ENCODE results near the gene PARP9.
A peak's percentile ranks its signal among the peaks of the same experiment; 100 is the strongest.

PARP9 gene

GRCh38 chr3:122535964-122536631, 28.0 kb downstream of the PARP9 start:
- no peaks in the 10 kb centered on the region for H3K27me3 ChIP-seq (ENCODE audit: insufficient read depth, low read length, poor library complexity)
- no peaks in the 10 kb centered on the region for H3K9me3 ChIP-seq (ENCODE audit: insufficient read depth, low read length, severe bottlenecking)
- H2AFZ ChIP-seq (ENCODE audit: low read depth, low read length), result no peak overlapping the region
- no peak for TF ChIP-seq CTCF (IDR thresholded peaks at IDR 0.05; ENCODE audit: borderline replicate concordance, extremely low read depth, low read length, poor library complexity, severe bottlenecking)
- TF ChIP-seq EZH2 (IDR thresholded peaks at IDR 0.05; ENCODE audit: borderline replicate concordance, low read depth, low read length, severe bottlenecking), result no peak
- H3K4me1 ChIP-seq (ENCODE audit: insufficient read depth, low read length), result no peaks in the 10 kb centered on the region
- no peak overlapping the region for H3K27ac ChIP-seq (ENCODE audit: low read length)
- peaks cover 82% of the 10 kb centered on the region for H3K36me3 ChIP-seq (ENCODE audit: insufficient read depth, low read length)
- DNase-seq (no peak), ATAC-seq (ENCODE audit: insufficient read depth, low read depth) (no peak)
- H3K9ac ChIP-seq (ENCODE audit: low read depth, low read length), result no peak overlapping the region
- H3K4me3 ChIP-seq (ENCODE audit: low read depth in 1 of 2, low read length in 2 of 2), result no peak overlapping the region
- H3K79me2 ChIP-seq (ENCODE audit: insufficient read depth, low read length), result no peaks in the 10 kb centered on the region
- H4K20me1 ChIP-seq (ENCODE audit: insufficient read depth, low read length), result no peaks in the 10 kb centered on the region
- H3K4me2 ChIP-seq (ENCODE audit: insufficient read depth, low read length), result no peak overlapping the region

- Histone ChIP-seq H3K9ac (ENCODE audit: low read depth, low read length) (no peak overlapping the region), H4K20me1 (ENCODE audit: insufficient read depth, low read length) (no peaks in the 10 kb centered on the region), H3K36me3 (ENCODE audit: insufficient read depth, low read length) (peaks cover 68% of the 10 kb centered on the region), H3K27me3 (ENCODE audit: insufficient read depth, low read length, poor library complexity) (no peaks in the 10 kb centered on the region), H3K4me3 (ENCODE audit: low read depth in 1 of 2, low read length in 2 of 2) (no peak overlapping the region), H3K9me3 (ENCODE audit: insufficient read depth, low read length, severe bottlenecking) (no peaks in the 10 kb centered on the region), H3K79me2 (ENCODE audit: insufficient read depth, low read length) (no peaks in the 10 kb centered on the region), H2AFZ (ENCODE audit: low read depth, low read length) (no peak overlapping the region), H3K4me2 (ENCODE audit: insufficient read depth, low read length) (no peak overlapping the region), H3K4me1 (ENCODE audit: insufficient read depth, low read length) (no peaks in the 10 kb centered on the region), H3K27ac (ENCODE audit: low read length) (no peak overlapping the region)
- no peak for TF ChIP-seq CTCF (IDR thresholded peaks at IDR 0.05; ENCODE audit: borderline replicate concordance, extremely low read depth, low read length, poor library complexity, severe bottlenecking)
- no peak for TF ChIP-seq EZH2 (IDR thresholded peaks at IDR 0.05; ENCODE audit: borderline replicate concordance, low read depth, low read length, severe bottlenecking)
- 0 out of 3 replicates have a peak, but pooled peaks have one; percentile 48 for ATAC-seq (ENCODE audit: insufficient read depth, low read depth)
- DNase-seq, result no peak
These were observed 30.2 kb downstream of the PARP9 start for GRCh38 chr3:122533931-122534334.

GRCh38 chr3:122533480-122533879, 30.6 kb downstream of the PARP9 start:
- Histone ChIP-seq H3K27me3 (ENCODE audit: insufficient read depth, low read length, poor library complexity) (no peaks in the 10 kb centered on the region), H3K36me3 (ENCODE audit: insufficient read depth, low read length) (peaks cover 63% of the 10 kb centered on the region), H3K4me1 (ENCODE audit: insufficient read depth, low read length) (no peaks in the 10 kb centered on the region), H4K20me1 (ENCODE audit: insufficient read depth, low read length) (no peaks in the 10 kb centered on the region), H2AFZ (ENCODE audit: low read depth, low read length) (no peak overlapping the region), H3K27ac (ENCODE audit: low read length) (no peak overlapping the region), H3K9ac (ENCODE audit: low read depth, low read length) (no peak overlapping the region), H3K4me3 (ENCODE audit: low read depth in 1 of 2, low read length in 2 of 2) (no peak overlapping the region), H3K4me2 (ENCODE audit: insufficient read depth, low read length) (no peak overlapping the region), H3K9me3 (ENCODE audit: insufficient read depth, low read length, severe bottlenecking) (no peaks in the 10 kb centered on the region), H3K79me2 (ENCODE audit: insufficient read depth, low read length) (no peaks in the 10 kb centered on the region)
- DNase-seq, result no peak
- ATAC-seq (ENCODE audit: insufficient read depth, low read depth), result no peak
- no peak for TF ChIP-seq CTCF (IDR thresholded peaks at IDR 0.05; ENCODE audit: borderline replicate concordance, extremely low read depth, low read length, poor library complexity, severe bottlenecking)
- TF ChIP-seq EZH2 (IDR thresholded peaks at IDR 0.05; ENCODE audit: borderline replicate concordance, low read depth, low read length, severe bottlenecking), result no peak

All from DND-41 (cell line).